GM19099 (cell line): ENCODE measurements around the gene SPRR5.

Source experiments
- POLR2A ChIP-seq: IDR thresholded peaks from 3 replicates; pipeline ENCODE4 v1.6.1; 2011; ENCODE audit warnings: low read depth; ENCODE audit not compliant: insufficient read length; ENCODE audit errors: extremely low read depth

The SPRR5 gene

DNA sequence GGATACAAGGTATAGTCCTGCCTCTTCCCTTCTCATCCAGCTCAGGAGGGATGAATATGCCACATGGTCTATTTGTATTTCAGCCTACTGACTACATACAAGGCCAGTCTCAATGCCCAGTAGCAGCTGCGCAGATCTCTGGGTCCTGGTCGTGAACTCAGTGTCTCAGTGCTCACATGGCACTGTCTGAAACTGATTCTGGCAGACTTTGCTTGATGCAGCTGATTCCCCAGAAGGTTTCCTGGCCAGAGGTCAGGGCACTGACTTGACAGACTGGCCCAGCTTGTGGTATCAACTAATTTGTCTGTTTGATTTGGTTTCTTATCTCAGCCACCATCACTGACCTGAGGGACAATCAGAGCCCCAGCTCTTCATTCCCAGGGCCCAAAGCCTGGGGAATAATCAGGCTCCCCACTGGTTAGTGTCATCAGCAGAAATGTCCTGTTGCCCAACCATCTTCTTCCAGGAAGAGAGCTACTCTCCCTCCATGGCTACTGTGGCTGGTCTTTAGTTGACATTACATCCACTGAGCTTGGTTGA is 15.9 kb downstream of the SPRR5 start:
- TF ChIP-seq POLR2A = no peak

DNA sequence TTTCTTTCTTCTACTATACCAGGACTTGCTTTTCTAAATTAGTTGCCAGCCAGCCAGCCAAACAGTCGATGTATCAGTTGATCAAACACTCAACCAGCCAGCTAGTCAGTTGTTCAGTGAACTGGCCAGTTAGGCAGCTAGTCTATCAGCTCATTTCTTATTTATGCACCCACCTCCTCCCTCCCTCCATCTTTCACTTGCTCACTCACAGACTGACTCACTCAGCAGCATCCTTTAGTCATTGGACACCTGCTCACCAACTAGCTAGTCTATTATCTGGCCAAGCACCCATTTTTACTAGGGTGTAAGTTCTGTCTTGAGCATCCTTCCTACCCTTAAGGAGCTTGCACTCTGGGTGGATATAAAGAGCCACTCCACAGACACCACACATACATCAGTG is 17.5 kb downstream of the SPRR5 start:
- TF ChIP-seq POLR2A = no peak

- TF ChIP-seq POLR2A = no peak
Measured at GRCh38 chr1:152965853-152966252, 18.8 kb downstream of the SPRR5 start.

- TF ChIP-seq POLR2A = no peak
Measured at GRCh38 chr1:152967201-152967600, 20.2 kb downstream of the SPRR5 start.

DNA sequence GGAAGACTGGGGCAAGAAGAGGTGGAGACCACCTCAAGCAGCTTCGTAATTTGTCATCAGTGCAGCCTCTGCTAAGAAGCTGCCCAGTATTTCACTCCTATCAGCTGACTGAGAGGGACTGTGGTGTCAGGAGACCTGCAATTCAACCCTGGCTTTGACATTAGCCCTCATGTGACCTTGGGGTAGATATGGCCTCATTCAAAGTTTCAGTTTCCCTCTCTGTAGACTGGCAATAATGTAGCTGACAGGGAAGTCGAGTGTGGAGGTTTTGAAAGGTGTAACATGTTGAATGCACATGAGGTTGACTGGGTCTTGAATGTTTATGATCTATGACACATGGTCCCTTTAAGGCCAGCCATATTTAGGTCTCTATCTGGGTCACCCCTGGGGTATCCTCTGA is 21.2 kb downstream of the SPRR5 start:
- TF ChIP-seq POLR2A = no peak

GRCh38 chr1:152969036-152969435 is 22.0 kb downstream of the SPRR5 start:
- TF ChIP-seq POLR2A = no peak

- no peak for TF ChIP-seq POLR2A
Measured at GRCh38 chr1:152970495-152970894, 23.5 kb downstream of the SPRR5 start, which contains the start of gene SPRR4. Gene SPRR4 (plus strand): TSS chr1:152970648. CDS start chr1:152971891, 1,243 bp downstream.

DNA sequence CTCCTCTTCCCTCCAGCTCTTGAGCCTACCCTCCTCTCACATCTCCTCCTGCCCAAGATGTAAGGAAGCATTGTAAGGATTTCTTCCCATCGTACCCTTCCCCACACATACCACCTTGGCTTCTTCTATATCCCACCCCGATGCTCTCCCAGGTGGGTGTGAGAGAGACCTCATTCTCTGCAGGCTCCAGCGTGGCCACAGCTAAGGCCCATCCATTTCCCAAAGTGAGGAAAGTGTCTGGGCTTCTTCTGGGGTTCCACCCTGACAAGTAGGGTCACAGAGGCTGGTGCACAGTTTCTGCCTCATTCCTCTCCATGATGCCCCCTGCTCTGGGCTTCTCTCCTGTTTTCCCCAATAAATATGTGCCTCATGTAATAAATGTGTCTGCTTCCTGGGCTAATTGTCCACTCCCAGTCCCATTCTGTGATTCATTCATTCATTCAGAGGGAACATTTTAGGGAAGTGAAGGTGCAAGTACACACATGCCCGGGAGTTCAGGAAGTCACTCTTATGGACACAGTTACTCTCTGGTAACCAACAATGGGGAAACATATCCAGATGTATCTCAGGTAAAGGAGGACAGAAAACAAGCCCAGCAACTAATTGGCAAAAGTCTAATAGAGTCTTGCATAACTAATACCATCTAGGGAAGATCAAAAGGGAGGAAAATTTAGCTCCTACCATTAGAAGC is 25.3 kb downstream of the SPRR5 start:
- no peak for TF ChIP-seq POLR2A

- TF ChIP-seq POLR2A = no peak
Measured at GRCh38 chr1:152976688-152977087, 29.7 kb downstream of the SPRR5 start.

GRCh38 chr1:152977614-152978013 is 30.6 kb downstream of the SPRR5 start:
- no peak for TF ChIP-seq POLR2A

GRCh38 chr1:152980676-152981075 is 33.7 kb downstream of the SPRR5 start:
- no peak for TF ChIP-seq POLR2A

- no peak for TF ChIP-seq POLR2A
Measured at GRCh38 chr1:152981146-152981871, 34.3 kb downstream of the SPRR5 start.

GRCh38 chr1:152982076-152982475 is 35.1 kb downstream of the SPRR5 start:
- no peak for TF ChIP-seq POLR2A

DNA sequence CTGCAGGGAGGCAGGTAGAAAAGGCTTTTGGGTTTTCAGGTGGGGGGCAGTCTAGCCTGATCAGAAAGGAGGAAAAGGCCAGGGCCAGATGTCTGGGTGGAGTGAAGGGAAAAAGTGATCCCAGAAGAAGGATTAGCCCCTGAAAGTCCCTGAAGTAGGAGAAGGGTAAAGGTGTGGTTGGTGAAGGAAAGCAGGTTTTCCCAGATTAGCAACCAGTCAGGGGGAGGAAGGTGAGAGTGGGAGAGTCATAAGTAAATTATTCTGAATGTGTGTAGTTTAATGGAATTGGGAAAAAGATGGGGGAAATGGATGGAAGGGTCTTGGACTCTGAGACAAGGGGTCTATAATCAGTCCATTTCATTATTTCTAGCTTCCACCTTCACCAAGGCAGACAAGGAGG is 36.2 kb downstream of the SPRR5 start:
- TF ChIP-seq POLR2A = no peak

- TF ChIP-seq POLR2A = no peak
Measured at GRCh38 chr1:152983743-152984142, 36.7 kb downstream of the SPRR5 start, which contains the start of gene SPRR1A. Gene SPRR1A (plus strand): TSS chr1:152984081. CDS start chr1:152985231, 1,150 bp downstream.

DNA sequence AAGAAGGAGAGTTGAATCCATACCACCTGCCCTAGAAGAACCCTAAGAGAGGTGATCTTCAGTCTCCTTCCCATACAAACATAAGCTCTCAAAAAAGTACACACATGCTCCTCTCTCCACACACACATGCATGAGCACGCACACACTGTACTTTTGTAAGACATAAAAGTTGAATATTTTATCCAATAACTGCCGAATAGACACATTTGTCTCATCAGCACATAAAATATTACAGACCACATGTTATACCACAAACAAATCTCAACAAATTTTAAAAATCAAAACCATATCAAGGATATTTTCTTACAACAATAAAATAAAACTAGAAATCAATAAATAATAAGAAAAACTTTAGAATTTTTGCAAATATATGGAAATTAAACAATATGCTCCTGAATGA is 39.6 kb downstream of the SPRR5 start:
- TF ChIP-seq POLR2A = no peak
